GM18517 (cell line): ENCODE results near the gene STN1.
"Not testable (repeated sequence)": the region's sequence is repeated elsewhere in the genome, so short reads cannot be mapped to it uniquely, and the experiment has no call there.

ENCODE experiments used
- ATAC-seq: cut with Tn5 transposase; IDR thresholded peaks from one replicate; pipeline ENCODE4 v1.9.1; 2021; ENCODE audit warnings: mild to moderate bottlenecking, moderate library complexity; ENCODE audit not compliant: unreplicated experiment

STN1 gene

DNA sequence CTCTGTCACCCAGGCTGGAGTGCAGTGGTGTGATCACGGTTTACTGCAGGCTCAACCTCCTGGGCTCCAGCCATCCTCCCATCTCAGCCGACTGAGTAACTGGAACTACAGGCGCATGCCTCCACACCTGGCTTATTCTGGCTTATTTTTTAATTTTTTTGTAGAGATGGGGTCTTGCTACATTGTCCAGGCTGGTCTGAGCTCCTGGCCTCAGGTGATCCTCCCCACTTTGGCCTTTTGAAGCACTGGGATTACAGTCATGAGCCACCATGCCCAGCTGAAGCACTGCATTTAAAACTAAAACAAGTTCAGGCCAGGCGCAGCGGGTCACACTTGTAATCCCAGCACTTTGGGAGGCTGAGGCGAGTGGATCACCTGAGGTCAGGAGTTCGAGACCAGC lies 70.6 kb downstream of the STN1 start:
- no peak for ATAC-seq

DNA sequence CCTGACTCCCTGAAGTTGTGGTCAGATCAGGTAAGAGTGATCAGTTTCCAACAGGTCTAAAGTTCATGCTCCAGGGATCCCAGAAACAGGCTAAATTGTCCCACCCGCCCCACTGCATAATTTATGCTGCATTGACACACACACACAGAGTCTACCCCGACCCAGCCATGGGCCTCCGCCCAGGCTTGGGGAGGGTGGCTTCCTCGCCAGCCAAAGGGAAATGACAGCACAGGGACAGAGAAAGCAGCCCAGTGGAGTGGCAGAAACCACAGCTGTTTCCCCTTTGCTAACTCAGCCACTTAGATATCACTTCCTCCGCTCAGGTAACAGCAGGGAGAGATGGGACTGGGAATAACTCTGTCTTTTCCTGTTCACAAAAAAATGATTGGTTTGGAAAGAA lies 72.0 kb downstream of the STN1 start:
- ATAC-seq: no peak

DNA sequence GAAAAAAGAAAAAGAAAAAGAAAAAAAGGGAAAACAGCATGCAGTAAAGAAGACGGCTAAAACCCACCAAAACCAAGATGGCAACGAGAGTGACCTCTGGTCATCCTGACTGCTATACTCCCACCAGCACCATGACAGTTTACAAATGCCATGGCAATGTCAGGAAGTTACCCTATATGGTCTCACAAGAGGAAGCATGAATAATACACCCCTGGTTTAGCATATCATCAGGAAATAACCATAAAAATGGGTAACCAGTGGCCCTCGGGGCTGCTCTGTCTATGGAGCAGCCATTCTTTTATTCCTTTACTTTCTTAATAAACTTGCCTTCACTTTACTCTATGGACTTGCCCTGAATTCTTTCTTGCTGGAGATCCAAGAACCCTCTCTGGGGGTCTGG lies 72.6 kb downstream of the STN1 start:
- ATAC-seq: not testable (repeated sequence)

DNA sequence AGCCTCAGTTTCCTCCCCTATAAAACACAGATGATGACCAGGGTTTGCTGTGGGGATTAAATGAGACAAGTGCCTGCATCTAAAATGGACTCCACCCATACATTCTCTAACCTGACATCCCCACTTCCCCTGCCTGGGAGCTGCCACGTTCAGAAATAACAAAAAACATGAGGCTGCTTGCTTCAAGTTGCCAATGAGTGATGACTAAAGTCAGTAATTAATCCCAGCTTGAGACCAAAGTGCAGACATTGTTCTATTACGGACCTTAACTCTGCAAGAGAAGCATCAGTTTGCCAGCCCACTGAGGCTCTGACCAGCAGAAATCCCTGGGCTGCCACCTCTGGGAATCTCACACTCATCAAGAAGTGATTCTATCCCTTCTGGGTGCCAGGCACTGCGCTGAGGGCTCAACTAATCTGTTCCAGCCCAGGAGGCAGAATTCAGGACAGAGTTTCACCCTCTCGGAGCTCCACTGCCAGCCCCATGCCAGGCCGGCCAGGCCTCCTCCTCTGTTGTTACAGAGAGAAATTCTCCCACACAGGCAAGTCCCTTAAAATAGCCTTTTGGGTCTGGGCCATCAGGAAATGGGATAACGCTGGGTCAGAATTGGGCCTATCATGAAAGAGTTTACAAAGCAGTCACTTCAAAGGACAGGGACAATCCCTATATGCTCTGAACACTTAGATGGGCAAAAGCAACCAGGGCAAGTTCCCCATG lies 74.0 kb downstream of the STN1 start:
- ATAC-seq: no peak

DNA sequence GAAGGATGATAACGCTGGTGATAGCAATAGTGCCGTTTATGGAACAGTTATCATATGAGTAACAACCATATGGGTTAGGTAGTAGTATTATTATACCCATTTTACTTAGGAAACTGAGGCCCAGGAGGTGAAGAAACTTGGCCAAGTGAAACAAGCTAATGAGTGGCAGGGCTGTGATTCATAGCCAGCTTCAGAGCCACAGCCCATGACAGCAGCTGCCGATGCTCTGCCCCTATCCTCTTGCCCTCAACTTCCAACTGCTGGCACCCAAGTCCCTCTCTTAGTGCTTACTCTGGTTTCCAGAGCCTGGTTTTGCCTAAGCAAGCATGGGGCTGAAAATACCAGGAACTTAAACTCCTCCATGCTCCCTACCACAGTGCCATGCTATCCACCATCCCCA lies 74.9 kb downstream of the STN1 start:
- ATAC-seq: no peak

DNA sequence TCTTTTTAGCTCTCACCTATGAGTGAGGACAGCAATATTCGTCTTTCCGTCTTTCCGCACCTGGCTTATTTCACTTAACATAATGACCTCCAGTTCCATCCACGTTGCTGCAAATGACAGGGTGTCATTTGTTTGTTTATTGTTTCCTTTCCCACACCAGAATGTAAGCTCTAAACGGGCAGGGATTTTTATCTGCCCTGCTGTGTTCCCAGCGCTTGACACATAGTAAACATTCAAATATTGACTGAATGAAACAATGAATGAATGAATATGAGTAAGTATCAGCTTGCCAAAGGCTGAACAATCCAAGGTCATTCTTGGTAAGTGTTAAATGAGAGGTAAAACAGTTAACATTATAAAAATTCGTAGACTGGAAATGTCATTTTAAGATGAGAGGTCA lies 75.4 kb downstream of the STN1 start:
- no peak for ATAC-seq

DNA sequence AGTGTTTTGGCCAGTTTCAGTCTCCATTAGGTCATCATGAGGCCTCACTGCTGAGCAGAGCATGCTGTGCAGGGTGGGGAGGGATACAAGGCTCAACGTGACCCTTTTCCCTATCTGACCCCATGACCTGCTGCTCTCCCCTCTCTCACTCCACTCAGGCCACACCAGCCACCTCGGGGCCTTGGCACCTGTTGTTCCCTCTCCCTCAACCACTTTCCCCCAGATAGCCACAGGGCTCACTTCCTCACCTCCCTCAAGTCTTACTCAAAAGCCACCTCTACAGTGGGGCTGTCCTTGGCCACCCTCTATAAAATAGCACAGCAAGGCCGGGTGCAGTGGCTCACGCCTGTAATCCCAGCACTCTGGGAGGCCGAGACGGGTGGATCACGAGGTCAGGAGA lies 76.5 kb downstream of the STN1 start:
- no peak for ATAC-seq

DNA sequence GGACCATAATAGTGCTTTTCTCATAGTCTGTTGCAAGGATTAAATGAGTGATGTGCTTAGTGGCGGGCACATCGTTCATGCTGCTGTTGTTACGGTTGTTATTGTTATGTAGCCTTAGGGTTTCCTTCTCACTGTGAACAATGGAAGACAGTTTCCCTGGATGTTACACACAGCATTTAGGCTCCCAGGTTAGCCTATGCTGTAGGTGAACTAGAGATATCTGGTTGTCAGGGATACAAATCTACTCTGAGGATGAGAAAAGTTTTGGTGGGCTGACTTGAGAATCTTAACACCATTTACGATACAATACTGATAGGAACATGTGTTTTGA lies 77.3 kb downstream of the STN1 start:
- ATAC-seq: no peak

DNA sequence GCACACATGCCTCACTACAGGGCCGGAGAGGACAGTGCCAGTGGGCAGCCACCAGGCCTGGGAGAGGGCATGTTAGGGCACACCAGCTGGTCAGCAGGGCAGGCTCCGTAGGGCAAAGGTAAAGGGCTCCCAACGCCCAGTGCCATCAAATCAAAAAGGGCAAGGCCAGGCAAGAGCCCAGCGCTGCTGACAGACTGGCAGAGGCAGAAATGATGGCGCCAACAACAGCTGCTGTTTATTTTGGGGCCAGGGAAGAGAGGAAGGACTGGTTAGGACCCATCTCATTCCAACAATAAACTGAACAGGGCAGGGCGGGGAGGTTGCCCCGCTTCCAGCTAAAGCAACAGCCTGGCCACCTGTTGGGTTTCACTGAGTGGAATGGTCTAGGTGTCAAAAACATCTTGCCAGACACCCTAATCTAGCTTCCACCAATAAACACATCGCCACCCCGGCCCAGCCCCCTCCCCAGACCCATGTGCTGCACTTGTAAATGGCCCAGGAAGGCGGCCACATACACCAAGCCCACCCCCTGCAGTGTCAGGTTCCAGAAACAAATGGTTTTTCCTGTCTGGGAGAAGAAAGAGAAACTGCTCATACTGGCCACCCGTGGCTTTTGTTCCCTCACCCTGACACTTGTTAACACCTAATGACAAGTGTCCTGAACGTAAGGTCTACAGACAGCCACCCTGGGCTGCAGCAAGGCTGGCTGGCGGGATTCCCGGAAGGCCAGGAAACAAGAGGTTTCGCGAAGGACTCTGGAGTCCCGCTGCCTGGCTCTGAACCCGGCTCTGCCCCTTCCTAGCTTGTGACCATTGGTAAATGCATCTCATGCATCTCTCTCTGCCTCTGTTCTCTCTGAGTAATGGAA lies 77.9 kb downstream of the STN1 start:
- ATAC-seq: no peak

DNA sequence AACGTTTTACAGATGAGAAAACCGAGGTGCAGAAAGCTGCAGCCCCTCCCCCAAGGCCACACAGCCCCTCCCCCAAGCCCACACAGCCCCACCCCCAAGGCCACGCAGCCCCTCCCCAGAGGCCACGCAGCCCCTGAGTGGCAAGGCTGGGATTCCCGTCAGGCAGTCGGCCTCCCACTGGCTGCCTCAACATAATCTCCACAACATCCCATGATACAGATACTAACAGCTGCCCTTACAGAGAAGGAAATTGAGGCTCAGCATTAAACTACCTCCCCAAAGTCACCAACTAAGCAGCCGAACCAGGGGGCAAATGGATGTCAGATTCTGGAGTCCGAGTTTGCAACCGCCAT lies 78.5 kb downstream of the STN1 start:
- ATAC-seq: no peak

DNA sequence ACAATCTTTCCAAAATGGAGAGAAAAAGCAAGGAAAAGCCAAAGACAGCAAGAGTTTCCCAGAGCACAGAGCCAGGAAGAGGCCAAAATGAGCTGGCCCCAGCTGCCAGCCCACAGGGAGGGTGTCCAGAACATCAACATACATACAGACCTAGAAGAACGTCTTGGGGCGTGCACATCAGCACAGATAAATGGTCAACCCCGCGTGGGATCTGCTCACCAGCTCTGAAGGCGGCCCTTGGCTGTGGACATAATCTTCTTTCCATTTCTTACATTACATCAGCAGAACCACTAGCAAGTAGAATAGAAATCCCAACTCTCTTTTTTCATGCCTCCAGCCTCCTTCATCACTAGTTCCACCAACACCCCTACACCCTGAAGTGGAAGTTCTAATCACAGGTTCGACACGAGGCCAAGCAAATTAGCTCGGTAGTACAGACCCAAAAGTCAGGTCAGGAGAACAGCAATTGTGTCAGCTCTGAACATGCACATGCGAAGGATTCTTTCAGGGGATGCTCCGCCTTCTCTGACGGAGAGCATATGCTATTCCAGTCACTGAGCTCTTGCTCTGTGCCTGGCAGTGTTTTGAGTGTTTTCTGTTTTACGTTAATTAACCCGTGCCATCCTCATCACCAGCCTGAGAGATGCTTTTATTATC lies 79.0 kb downstream of the STN1 start:
- no peak for ATAC-seq

DNA sequence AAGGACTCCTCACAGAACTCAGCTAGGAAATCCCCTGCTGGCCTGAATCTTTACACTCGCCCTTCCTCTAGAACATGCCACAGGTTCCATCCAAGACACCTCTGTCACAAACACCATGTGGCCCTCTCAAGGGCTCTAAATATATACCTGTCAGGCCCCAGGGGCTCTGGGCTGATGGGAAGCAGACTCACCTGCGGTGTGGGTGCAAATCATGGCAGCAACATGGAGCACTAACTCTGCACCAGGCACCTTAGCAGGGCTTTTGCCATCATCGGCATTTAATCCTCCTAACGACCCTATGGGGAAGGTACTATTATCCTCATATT lies 80.0 kb downstream of the STN1 start:
- no peak for ATAC-seq

DNA sequence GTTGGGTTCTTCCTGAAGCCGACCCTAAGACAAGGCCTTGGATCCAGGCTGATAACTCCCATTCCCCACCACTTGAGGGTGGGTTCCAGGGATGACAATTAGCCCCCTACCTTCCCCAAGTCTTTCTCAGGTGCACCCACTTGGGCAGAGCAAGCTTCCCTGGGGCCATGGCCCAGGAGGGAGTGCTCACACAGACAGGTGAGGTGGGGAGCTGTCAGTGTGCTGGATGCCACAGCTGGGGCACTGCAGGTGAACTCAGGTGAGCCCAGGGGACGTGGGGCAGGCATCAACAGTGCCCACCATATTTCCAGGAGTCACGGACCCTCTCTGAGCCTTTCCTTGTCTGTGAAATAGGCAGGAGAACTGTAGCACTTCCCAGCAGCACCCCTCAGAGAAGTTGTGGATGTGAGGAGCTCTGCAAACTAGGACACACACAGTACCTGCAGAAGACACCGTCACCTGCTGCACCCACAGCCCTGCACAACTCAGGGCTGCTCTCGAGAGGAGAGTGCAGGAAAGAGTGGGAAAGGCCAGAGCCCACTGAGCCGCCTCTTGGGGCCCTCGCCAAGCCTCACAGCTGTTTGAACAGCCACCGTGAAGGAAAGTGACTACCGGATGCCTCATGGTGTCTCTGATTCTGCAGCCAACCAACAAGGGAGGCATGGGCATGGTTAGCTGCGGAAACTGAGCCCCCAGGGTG lies 80.5 kb downstream of the STN1 start:
- ATAC-seq: no peak

DNA sequence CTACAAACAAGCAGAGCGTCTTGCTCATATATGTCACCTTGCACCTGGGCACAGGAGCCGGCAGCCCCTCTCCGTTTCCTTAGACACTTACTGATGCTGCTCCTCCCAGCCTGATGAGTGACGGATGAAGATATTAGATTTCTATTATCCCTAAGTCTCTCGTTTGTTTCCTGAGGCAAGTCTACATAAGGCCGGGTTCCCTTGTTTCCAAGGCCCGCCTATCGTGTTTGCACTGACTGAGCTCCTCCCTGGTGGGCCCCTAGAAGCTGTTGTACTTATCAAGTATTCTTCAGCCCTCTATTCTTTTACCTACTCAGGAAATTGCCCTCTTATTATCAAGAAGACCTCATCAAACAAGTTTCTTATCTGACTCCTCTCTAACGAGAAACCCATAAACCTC lies 81.1 kb downstream of the STN1 start:
- no peak for ATAC-seq

DNA sequence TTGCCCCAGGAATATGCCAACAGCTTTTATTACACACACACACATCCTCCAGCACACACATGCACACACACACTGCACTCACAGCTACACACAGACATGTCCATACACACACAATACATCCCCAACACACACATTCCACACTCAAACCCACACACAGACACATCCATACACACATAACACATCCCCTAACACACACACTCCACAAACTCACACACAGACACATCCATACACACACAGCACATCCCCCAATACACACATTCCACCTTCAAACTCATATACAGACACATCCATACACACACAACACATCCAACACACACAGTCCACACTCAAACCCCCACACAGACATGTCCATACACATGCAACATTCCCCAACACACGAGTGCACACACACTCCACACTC lies 81.7 kb downstream of the STN1 start:
- no peak for ATAC-seq

DNA sequence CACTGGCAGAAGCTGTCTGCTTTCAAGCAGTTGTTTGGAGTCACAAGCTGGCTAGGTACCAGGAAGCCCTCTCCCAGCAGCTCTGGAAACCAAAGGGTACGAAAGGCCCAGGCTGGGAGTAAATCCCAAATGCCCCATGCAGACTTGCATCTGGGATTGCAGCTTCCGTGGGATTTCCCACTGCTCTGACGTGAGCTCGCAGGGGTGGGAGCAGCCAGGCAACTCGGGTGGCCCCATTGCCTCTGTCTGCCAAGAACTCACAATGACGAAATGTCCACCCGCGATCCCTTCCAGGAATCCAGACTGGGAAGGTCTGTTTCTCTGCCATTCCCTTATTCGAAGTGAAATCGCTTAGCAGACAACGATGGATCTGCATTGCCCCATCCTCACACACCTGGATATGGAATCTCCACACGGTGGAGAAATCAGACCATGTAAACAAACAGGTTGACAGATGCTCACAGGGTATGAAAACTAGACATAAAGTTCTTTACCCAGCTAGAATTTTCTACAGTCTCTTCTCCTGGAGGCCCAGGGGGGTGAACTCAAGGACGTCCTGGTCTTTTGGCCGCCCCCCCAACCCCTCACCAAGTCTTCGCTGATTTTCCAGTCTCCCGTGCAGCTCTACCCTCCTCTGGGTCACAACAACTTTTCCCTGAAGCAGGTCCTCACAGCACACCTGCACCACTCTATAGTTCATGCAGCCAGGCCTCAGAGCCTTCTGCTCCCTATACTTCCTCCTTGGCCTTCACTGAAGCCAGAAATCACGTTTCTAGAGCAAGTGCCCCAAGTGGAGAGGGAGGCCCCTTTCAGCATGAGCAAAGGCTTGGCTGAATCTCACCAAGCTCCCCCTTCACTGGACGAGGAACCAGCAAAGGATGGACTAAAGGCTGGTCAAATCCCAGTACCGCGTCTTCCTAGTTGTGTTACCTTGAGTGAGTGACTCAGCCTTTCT lies 82.6 kb downstream of the STN1 start:
- ATAC-seq: no peak

DNA sequence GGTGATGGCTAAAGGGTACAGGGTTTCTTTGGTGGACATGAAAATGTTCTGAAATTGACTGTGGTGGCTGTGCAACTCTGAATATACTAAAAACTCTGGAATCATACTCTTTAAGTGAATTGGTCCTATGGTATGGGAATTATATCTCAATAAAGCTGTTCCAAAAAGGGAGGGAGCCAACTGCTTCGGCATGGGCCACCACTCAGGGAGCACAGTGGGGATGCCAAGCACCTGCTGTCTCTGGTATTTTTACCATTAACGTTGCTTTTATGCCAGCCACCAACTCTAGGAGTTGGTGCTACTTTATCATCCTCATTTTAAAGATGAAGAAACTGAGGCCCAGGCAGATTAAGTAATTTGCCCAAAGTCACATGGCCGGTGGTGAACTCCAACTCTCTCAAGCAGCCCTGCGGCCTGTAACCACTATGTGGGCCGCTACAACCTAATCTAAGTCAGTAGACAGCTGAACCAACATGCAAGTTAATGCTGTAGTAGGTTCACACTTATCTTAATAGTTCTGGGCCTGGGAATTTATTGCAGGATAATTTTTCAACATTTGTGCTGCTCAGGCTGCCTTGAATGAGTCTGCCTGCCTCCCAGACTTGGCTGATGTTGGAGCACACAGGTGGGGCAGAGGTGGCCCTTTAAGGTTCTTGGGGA lies 83.4 kb downstream of the STN1 start:
- ATAC-seq: no peak

DNA sequence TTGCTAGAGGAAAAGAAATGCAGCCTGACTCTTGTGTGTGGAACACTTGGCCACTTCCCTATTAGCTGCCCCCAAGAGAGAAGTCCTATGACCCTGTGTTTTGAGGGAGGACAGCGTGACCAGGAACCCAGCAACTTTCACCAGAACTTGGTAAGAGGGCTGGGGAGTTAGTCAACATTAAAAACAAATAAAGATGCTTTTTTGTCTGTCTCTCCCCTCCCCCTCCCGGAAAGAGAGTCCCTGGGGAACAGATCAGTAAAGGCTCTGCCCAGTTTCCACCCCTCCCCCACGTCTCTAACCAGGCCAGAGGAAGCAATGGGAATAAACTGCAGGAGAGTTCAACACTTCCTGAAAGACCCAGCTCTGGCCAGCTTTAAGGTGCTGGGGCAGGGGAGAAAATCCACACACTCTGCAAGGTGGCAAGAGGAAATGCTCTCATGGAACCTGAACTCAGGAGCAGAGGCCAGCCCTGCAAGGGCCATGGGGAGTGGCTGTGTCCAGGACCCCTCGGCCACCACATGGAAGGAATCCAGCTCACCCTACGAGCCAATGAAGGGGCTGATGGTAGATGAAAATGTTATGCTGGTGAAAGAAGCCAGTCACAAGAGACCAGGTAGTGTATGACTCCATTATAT lies 84.1 kb downstream of the STN1 start:
- ATAC-seq: no peak

DNA sequence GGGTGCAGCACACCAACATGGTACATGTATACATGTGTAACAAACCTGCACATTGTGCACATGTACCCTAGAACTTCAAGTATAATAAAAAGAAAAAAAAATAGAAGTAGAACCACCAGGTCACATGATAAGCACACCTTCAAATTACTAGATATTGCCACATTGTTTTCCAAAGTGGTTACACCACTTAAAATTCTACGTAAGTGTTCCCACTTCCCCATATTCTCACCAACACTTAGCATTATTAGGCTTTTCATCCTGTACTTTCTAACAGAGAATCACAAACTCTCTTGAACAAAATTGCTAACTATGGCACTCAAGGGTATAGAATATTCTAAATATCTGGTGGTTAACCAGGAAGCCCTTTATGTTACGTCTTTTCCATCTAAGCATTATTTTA lies 85.2 kb downstream of the STN1 start:
- ATAC-seq: no peak
